Upper lobe of left lung (tissue), 6 donors: ENCODE data around the gene NCAPG2. TPM values are rescaled to one million over a fixed set of nuclear protein-coding genes. Genes with fewer than 3 reads are reported as not detected.

Experiments used
- ATAC-seq, 2 donors: fragments of 200-7000 bp; cut with Tn5 transposase; one replicate each; pipeline ENCODE4 v1.9.1; 2022; ENCODE audit warnings: mild to moderate bottlenecking in 2 of 2, moderate library complexity in 2 of 2; ENCODE audit not compliant: low FRiP score in 2 of 2
- DNase-seq, 2 donors: peaks; one replicate each; pipeline ENCODE4 v3.0.0-alpha.2; 2019 to 2020
- H3K27ac ChIP-seq, 4 donors: fragments of 200-600 bp; sonication (generic); one replicate each; pipeline ENCODE4 v1.5.1; 2016 to 2019
- H3K27me3 ChIP-seq, 4 donors: fragments of 200-600 bp; sonication (generic); one replicate each; pipeline ENCODE4 v1.5.1; 2017 to 2019
- H3K36me3 ChIP-seq, 4 donors: fragments of 200-600 bp; sonication (generic); one replicate each; pipeline ENCODE4 v1.5.1; 2016 to 2019
- H3K4me1 ChIP-seq, 4 donors: fragments of 200-600 bp; sonication (generic); one replicate each; pipeline ENCODE4 v1.5.1; 2018 to 2019
- H3K4me3 ChIP-seq, 4 donors: fragments of 200-600 bp; sonication (generic); one replicate each; pipeline ENCODE4 v1.5.1; 2017 to 2019; ENCODE audit warnings: mild to moderate bottlenecking in 2 of 4, moderate library complexity in 1 of 4
- H3K9me3 ChIP-seq, 4 donors: fragments of 200-600 bp; sonication (generic); one replicate each; pipeline ENCODE4 v1.5.1; 2018 to 2019
- EP300 ChIP-seq, 4 donors: sonication (generic); formaldehyde crosslinking; IDR thresholded peaks; one replicate each; pipeline ENCODE4 v1.5.1; 2017; ENCODE audit warnings: antibody characterized with exemption in 4 of 4, control low read depth in 2 of 4
- POLR2A ChIP-seq, 4 donors: fragments of 450-650 bp; IDR thresholded peaks; one replicate each; pipeline ENCODE4 v1.5.1; 2016 to 2017; ENCODE audit warnings: antibody characterized with exemption in 4 of 4, mild to moderate bottlenecking in 2 of 4
- POLR2AphosphoS5 ChIP-seq, 2 donors: sonication (generic); formaldehyde crosslinking; IDR thresholded peaks; one replicate each; pipeline ENCODE4 v1.5.1; 2017; ENCODE audit warnings: antibody characterized with exemption in 2 of 2
- WGBS, 2 donors: methylation state at CpG; one replicate each; pipeline ENCODE4 v1.1.5; 2017 to 2018; 5-methylcytosine and 5-hydroxymethylcytosine counted together
- total RNA-seq, 6 donors: library from RNA; depleted of rRNA in 4 of 6; stranded (reverse); fragments of >200 nt in 4 of 6; gene quantifications; one replicate each; pipeline versions ENCODE4 v1.1.0 to v1.2.1, GENCODE V29; 2016 to 2021
- TF ChIP-seq, protein P1 (sequence below), 6 experiments: fragments of 450-650 bp in 4 of 6; fragments of 200-600 bp in 2 of 6; sonication (generic) in 2 of 6; IDR thresholded peaks; one replicate each; pipeline ENCODE4 v1.5.1; 2016 to 2019; ENCODE audit warnings: antibody characterized with exemption in 6 of 6
- donor health status: DM: no; HTN: no; CAD: no; lungs with moderate emphysema.
- donor health status: DM: no; HTN: yes; CAD: no; lungs with severe emphysema.

Gene NCAPG2
- total RNA-seq, 6 donors from 2014 or later = 4.6 to 11.0 (median 7.8) TPM

DNA sequence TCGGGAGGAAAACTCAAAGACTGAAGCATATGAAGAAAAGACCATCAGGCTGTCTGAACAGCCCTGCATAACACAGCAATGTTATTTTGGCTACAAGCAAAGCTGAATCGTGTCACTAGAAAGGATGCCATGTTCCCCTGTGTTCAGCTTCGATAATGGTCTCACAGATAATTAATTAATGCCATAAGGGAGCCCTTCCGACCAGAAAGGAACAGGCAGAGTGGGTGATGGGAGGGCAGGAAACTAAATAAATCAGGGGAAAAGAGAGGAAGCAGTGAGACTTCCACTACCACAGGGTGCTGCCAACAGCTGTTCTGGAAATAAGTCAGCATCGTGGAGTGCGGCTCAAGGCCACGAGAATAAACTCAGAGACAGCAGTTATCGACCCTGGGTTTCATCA, 120.2 kb downstream of the NCAPG2 start:
- no peak for TF ChIP-seq POLR2A (IDR thresholded peaks at IDR 0.05)
- TF ChIP-seq POLR2AphosphoS5 (IDR thresholded peaks at IDR 0.05) = no peak
- TF ChIP-seq EP300 (IDR thresholded peaks at IDR 0.05) = no peak
- TF ChIP-seq, protein P1, sequence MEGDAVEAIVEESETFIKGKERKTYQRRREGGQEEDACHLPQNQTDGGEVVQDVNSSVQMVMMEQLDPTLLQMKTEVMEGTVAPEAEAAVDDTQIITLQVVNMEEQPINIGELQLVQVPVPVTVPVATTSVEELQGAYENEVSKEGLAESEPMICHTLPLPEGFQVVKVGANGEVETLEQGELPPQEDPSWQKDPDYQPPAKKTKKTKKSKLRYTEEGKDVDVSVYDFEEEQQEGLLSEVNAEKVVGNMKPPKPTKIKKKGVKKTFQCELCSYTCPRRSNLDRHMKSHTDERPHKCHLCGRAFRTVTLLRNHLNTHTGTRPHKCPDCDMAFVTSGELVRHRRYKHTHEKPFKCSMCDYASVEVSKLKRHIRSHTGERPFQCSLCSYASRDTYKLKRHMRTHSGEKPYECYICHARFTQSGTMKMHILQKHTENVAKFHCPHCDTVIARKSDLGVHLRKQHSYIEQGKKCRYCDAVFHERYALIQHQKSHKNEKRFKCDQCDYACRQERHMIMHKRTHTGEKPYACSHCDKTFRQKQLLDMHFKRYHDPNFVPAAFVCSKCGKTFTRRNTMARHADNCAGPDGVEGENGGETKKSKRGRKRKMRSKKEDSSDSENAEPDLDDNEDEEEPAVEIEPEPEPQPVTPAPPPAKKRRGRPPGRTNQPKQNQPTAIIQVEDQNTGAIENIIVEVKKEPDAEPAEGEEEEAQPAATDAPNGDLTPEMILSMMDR (IDR thresholded peaks at IDR 0.05) = no peak
- Histone ChIP-seq H3K27me3 (peaks cover 0 to 18% (median 10%) of the 10 kb centered on the region in 4 donors), H3K36me3 (no peaks in the 10 kb centered on the region), H3K9me3 (peaks cover 7 to 11% (median 8%) of the 10 kb centered on the region in 4 donors), H3K27ac (no peak overlapping the region), H3K4me3 (no peak overlapping the region), H3K4me1 (peaks cover 14 to 26% (median 20%) of the 10 kb centered on the region in 4 donors)
- ATAC-seq (no peak), DNase-seq (no peak)
- WGBS, 2 donors = 57 to 76% methylated on average over 8 of the region's 8 CpGs

DNA sequence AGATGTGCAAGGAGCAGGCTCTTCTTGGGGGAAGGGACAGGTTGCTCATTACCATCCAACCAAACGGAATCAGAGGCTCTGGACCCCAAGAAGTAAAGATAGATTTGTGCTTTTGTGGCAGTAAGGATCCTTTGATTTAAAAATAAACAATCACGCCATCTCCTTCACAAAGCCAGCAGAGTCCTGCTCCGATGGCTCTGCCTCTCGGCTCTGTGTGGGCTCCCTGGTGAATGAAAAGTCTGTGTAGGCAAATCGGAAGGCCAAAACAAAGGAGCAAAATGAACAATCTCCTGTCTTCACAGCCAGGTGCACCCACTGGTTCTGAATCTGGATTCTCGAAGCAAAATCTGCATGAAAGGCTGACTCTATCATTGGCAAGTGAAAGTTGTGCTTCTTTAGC, 120.8 kb downstream of the NCAPG2 start:
- no peak for ATAC-seq
- TF ChIP-seq EP300 (IDR thresholded peaks at IDR 0.05) (no peak), POLR2AphosphoS5 (IDR thresholded peaks at IDR 0.05) (no peak), POLR2A (IDR thresholded peaks at IDR 0.05) (no peak)
- TF ChIP-seq, protein P1 (IDR thresholded peaks at IDR 0.05) = no peak
- no peak for DNase-seq
- Histone ChIP-seq H3K27me3 (peaks cover 0 to 18% (median 10%) of the 10 kb centered on the region in 4 donors), H3K27ac (no peak overlapping the region), H3K4me3 (no peak overlapping the region), H3K9me3 (peaks cover 7 to 13% (median 11%) of the 10 kb centered on the region in 4 donors), H3K36me3 (no peaks in the 10 kb centered on the region), H3K4me1 (peaks cover 14 to 26% (median 20%) of the 10 kb centered on the region in 4 donors)
- 66 to 72% methylated on average over 6 of the region's 6 CpGs for WGBS, 2 donors

DNA sequence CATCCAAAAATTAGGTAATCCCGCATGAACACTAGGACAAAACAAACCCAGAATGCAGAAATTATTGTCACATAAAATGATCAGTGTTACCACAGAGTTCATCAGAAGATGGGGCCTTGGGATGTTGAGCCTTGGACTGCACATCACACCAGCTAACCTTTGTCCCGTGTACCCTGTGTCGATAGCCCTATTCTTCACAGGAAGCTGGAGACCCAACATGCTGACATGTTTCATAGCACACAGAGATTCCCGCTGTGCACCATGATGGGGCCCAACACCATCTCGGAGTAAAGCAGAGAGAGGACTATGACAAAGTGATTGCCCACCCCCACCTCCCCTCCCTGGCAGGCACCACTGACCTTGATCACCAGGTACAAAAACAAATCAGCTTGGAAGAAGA, 121.5 kb downstream of the NCAPG2 start:
- H3K27ac ChIP-seq = no peak overlapping the region

DNA sequence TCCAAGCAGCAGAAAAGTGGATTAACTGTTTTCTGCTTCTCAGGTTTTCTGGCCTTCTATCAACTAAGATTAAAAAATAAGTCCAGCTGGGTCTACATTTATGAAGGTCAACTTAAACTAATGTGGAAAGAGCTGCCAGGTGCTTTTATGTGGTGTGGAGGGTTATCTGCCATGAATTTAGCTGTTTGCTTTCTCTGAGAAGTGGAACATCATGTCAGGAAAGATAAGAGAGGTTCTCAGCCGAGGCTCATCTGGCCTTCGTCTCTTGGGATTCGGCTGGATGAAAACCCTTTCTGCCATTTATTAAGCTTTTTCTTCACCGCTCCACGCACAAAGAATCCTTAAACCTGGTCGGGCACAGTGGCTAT, 122.5 kb downstream of the NCAPG2 start:
- TF ChIP-seq POLR2AphosphoS5 (IDR thresholded peaks at IDR 0.05) (no peak), EP300 (IDR thresholded peaks at IDR 0.05) (no peak), POLR2A (IDR thresholded peaks at IDR 0.05) (no peak)
- TF ChIP-seq, protein P1 (IDR thresholded peaks at IDR 0.05) = no peak
- no peak for ATAC-seq
- Histone ChIP-seq H3K4me3 (no peak overlapping the region), H3K27me3 (peaks cover 0 to 18% (median 10%) of the 10 kb centered on the region in 4 donors), H3K9me3 (peaks cover 7 to 13% (median 11%) of the 10 kb centered on the region in 4 donors), H3K27ac (no peak overlapping the region), H3K36me3 (no peaks in the 10 kb centered on the region), H3K4me1 (peaks cover 9 to 14% (median 14%) of the 10 kb centered on the region in 4 donors)
- DNase-seq = no peak
- WGBS, 2 donors = 69 to 70% methylated on average over 6 of the region's 6 CpGs

More for the DNA sequence above, 121.5 kb downstream of the NCAPG2 start:
- Histone ChIP-seq H3K36me3 (no peaks in the 10 kb centered on the region), H3K4me3 (no peak overlapping the region), H3K9me3 (peaks cover 7 to 13% (median 11%) of the 10 kb centered on the region in 4 donors), H3K27me3 (peaks cover 0 to 18% (median 10%) of the 10 kb centered on the region in 4 donors), H3K4me1 (peaks cover 14 to 23% (median 19%) of the 10 kb centered on the region in 4 donors)
- TF ChIP-seq EP300 (IDR thresholded peaks at IDR 0.05) = no peak
- no peak for TF ChIP-seq POLR2A (IDR thresholded peaks at IDR 0.05)
- no peak for TF ChIP-seq POLR2AphosphoS5 (IDR thresholded peaks at IDR 0.05)
- TF ChIP-seq, protein P1 (IDR thresholded peaks at IDR 0.05) = no peak
- no peak for DNase-seq
- WGBS, 2 donors = 88 to 96% methylated on average over 5 of the region's 5 CpGs
- no peak for ATAC-seq
